Epithelial cell of prostate (primary cell): ENCODE measurements around the gene ANKRD11.
A peak's percentile ranks its signal among the peaks of the same experiment; 100 is the strongest.

Source experiments
- DNase-seq: peaks from one replicate; pipeline ENCODE4 v3.0.0-alpha.2; 2011; ENCODE audit warnings: low read depth, low spot score
- H3K27ac ChIP-seq: fragments of 450-650 bp; 2 replicates; pipeline ENCODE4 v1.5.1; 2017; ENCODE audit warnings: mild to moderate bottlenecking

ANKRD11 gene

GRCh38 chr16:89410794-89411309, 79.5 kb downstream of the ANKRD11 start:
- DNase-seq, result peak; percentile 40
- H3K27ac ChIP-seq, result peak overlapping the region; percentile 67

GRCh38 chr16:89410322-89410721, 80.0 kb downstream of the ANKRD11 start:
- H3K27ac ChIP-seq, result peak overlapping the region; percentile 67
- DNase-seq, result no peak

GRCh38 chr16:89409161-89409711, 81.1 kb downstream of the ANKRD11 start:
- DNase-seq, result peak; percentile 44
- H3K27ac ChIP-seq, result peak overlapping the region; percentile 67

GRCh38 chr16:89408315-89408714, 82.0 kb downstream of the ANKRD11 start:
- no peak for DNase-seq
- peak overlapping the region; percentile 67 for H3K27ac ChIP-seq

GRCh38 chr16:89407925-89408300, 82.4 kb downstream of the ANKRD11 start:
- no peak for DNase-seq
- H3K27ac ChIP-seq, result peak overlapping the region; percentile 67

GRCh38 chr16:89407282-89407924, 83.0 kb downstream of the ANKRD11 start:
- H3K27ac ChIP-seq, result peak overlapping the region; percentile 67
- DNase-seq, result no peak

- no peak for DNase-seq
- no peak overlapping the region for H3K27ac ChIP-seq
These were observed 84.0 kb downstream of the ANKRD11 start for GRCh38 chr16:89406277-89406888.

GRCh38 chr16:89404561-89404960, 85.8 kb downstream of the ANKRD11 start:
- peak; percentile 48 for DNase-seq
- peak overlapping the region; percentile 13 for H3K27ac ChIP-seq

- DNase-seq, result no peak
- no peak overlapping the region for H3K27ac ChIP-seq
These were observed 87.4 kb downstream of the ANKRD11 start for GRCh38 chr16:89402962-89403361.

- no peak overlapping the region for H3K27ac ChIP-seq
- no peak for DNase-seq
These were observed 88.5 kb downstream of the ANKRD11 start for GRCh38 chr16:89401641-89402445.

- H3K27ac ChIP-seq, result no peak overlapping the region
- no peak for DNase-seq
These were observed 89.2 kb downstream of the ANKRD11 start for GRCh38 chr16:89401205-89401604.

GRCh38 chr16:89400740-89401139, 89.6 kb downstream of the ANKRD11 start:
- H3K27ac ChIP-seq, result no peak overlapping the region
- DNase-seq, result no peak

- DNase-seq, result no peak
- H3K27ac ChIP-seq, result no peak overlapping the region
These were observed 91.4 kb downstream of the ANKRD11 start for GRCh38 chr16:89398924-89399323.

GRCh38 chr16:89397331-89397861, 93.0 kb downstream of the ANKRD11 start:
- DNase-seq, result no peak
- no peak overlapping the region for H3K27ac ChIP-seq

GRCh38 chr16:89396156-89396555, 94.2 kb downstream of the ANKRD11 start:
- no peak overlapping the region for H3K27ac ChIP-seq
- DNase-seq, result no peak

- DNase-seq, result peak; percentile 70
- H3K27ac ChIP-seq, result peak overlapping the region; percentile 82
These were observed 94.9 kb downstream of the ANKRD11 start for GRCh38 chr16:89395150-89396142.

- H3K27ac ChIP-seq, result peak overlapping the region; percentile 82
- DNase-seq, result no peak
These were observed 96.5 kb downstream of the ANKRD11 start for GRCh38 chr16:89393738-89394406.

- no peak for DNase-seq
These were observed 97.3 kb downstream of the ANKRD11 start for GRCh38 chr16:89392881-89393737.

More at GRCh38 chr16:89392881-89393737, 97.3 kb downstream of the ANKRD11 start:
- peak overlapping the region; percentile 82 for H3K27ac ChIP-seq
